DND-41 (cell line): Measurements from ENCODE around the gene TNFRSF8.

Source experiments
- EZH2 ChIP-seq: IDR thresholded peaks from 3 replicates; pipeline ENCODE4 v1.6.1; 2012; ENCODE audit warnings: borderline replicate concordance, low read depth, mild to moderate bottlenecking, moderate library complexity, low read length, inconsistent platforms; ENCODE audit not compliant: severe bottlenecking
- TF ChIP-seq, protein P1 (sequence below): IDR thresholded peaks from 2 replicates; pipeline ENCODE4 v1.5.1; 2012; ENCODE audit warnings: borderline replicate concordance, low read length, moderate library complexity, mild to moderate bottlenecking; ENCODE audit not compliant: poor library complexity, severe bottlenecking; ENCODE audit errors: extremely low read depth

DNA sequence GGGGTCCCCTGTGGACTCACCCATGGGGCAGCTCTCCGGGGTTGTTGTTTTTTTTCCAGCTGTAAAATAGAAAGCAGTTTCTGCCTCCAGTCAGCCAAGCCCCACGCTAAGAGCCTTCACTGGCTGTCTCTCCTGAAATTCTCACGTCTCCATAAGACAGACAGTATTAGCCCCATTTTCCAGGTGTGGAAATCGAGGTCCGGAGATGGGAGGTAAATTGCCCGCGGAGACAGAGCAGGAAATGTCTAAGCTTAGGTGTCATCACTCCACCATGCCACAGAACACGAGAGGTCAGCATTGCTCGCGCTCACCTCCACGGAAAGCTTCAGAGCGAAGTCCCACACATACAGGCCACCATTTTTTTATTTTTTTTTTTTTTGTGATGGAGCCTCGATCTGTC is 44.6 kb downstream of the TNFRSF8 start:
- TF ChIP-seq, protein P1, sequence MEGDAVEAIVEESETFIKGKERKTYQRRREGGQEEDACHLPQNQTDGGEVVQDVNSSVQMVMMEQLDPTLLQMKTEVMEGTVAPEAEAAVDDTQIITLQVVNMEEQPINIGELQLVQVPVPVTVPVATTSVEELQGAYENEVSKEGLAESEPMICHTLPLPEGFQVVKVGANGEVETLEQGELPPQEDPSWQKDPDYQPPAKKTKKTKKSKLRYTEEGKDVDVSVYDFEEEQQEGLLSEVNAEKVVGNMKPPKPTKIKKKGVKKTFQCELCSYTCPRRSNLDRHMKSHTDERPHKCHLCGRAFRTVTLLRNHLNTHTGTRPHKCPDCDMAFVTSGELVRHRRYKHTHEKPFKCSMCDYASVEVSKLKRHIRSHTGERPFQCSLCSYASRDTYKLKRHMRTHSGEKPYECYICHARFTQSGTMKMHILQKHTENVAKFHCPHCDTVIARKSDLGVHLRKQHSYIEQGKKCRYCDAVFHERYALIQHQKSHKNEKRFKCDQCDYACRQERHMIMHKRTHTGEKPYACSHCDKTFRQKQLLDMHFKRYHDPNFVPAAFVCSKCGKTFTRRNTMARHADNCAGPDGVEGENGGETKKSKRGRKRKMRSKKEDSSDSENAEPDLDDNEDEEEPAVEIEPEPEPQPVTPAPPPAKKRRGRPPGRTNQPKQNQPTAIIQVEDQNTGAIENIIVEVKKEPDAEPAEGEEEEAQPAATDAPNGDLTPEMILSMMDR = no peak
- no peak for TF ChIP-seq EZH2
